ENCODE measurements around the gene MST1R. TPM values are rescaled to one million over a fixed set of nuclear protein-coding genes. Genes with fewer than 3 reads are reported as not detected.

MST1R gene
- total RNA-seq, 1 experiment from 2014 or later = 39.0 TPM

DNA sequence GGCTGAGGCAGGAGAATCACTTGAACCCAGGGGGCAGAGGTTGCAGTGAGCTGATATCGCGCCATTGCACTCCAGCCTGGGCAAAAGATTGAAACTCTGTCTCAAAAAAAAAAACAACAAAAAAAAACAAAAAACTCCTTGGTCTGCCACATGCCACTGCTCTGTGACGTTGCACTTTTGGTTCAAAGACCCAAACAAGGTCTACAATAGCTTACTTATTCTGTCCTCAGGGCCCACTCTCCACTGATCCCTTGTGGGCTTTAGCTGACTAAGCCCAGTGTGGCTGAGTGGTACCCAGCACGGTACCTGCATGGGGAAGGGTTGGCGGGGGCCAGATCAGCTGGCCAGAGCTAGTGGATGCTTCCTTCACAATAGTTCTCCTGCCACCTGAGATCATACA lies 24.1 kb upstream of the MST1R start:
- intact Hi-C loops (cut with micrococcal nuclease) = loop anchor here (2.0 kb wide), 1 partner anchor 21 kb away; no protein-coding TSS in a partner anchor
- BruUV-seq (replicated peaks) = no TSS peak
- H3K4me1 ChIP-seq (ENCODE audit: insufficient read depth, low read length) = peaks cover 40% of the 10 kb centered on the region
- TF ChIP-seq EZH2phosphoT487 (IDR thresholded peaks at IDR 0.05; ENCODE audit: borderline replicate concordance, low read length) (no peak), EZH2 (IDR thresholded peaks at IDR 0.05; ENCODE audit: low read length, unreplicated experiment) (no peak)
- TF ChIP-seq, protein P1, sequence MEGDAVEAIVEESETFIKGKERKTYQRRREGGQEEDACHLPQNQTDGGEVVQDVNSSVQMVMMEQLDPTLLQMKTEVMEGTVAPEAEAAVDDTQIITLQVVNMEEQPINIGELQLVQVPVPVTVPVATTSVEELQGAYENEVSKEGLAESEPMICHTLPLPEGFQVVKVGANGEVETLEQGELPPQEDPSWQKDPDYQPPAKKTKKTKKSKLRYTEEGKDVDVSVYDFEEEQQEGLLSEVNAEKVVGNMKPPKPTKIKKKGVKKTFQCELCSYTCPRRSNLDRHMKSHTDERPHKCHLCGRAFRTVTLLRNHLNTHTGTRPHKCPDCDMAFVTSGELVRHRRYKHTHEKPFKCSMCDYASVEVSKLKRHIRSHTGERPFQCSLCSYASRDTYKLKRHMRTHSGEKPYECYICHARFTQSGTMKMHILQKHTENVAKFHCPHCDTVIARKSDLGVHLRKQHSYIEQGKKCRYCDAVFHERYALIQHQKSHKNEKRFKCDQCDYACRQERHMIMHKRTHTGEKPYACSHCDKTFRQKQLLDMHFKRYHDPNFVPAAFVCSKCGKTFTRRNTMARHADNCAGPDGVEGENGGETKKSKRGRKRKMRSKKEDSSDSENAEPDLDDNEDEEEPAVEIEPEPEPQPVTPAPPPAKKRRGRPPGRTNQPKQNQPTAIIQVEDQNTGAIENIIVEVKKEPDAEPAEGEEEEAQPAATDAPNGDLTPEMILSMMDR (conservative IDR thresholded peaks at IDR 0.05; ENCODE audit: low read depth, low read length) = no peak
- no peaks in the 10 kb centered on the region for H3K9me2 ChIP-seq (replicated peaks; ENCODE audit: low read length)
- H3K9me3 ChIP-seq (ENCODE audit: low read length) = no peaks in the 10 kb centered on the region
- no peaks in the 10 kb centered on the region for H3K27me3 ChIP-seq (ENCODE audit: low read length)
- no peaks in the 10 kb centered on the region for H3K36me3 ChIP-seq (ENCODE audit: low read depth, low read length)
- no peaks in the 10 kb centered on the region for H3F3A ChIP-seq (ENCODE audit: low read length, unreplicated experiment)
- H4K20me1 ChIP-seq (ENCODE audit: low read length) = no peaks in the 10 kb centered on the region
- DNase-seq (no peak), ATAC-seq (no peak)
- H3K79me2 ChIP-seq (ENCODE audit: low read length) = peaks cover 43% of the 10 kb centered on the region
- H3K4me2 ChIP-seq (ENCODE audit: low read length) = peak overlapping the region; percentile 93; the same call in 1 of the 2 replicates
- ChIA-PET POLR2A (ENCODE audit: unreplicated experiment) (no interaction called here), CTCF (interaction anchor here (0.6 kb wide), 1 partner anchor 125 kb away, joined by 9 read pairs; no protein-coding TSS in a partner anchor)
- H2AFZ ChIP-seq (ENCODE audit: low read length) = no peak overlapping the region
- no peak overlapping the region; the same call in 1 of the 2 replicates for H3K4me3 ChIP-seq (ENCODE audit: low read length)
- no peak overlapping the region for H3K27ac ChIP-seq (ENCODE audit: low read length)
- H3K9ac ChIP-seq (ENCODE audit: low read length) = no peak overlapping the region

DNA sequence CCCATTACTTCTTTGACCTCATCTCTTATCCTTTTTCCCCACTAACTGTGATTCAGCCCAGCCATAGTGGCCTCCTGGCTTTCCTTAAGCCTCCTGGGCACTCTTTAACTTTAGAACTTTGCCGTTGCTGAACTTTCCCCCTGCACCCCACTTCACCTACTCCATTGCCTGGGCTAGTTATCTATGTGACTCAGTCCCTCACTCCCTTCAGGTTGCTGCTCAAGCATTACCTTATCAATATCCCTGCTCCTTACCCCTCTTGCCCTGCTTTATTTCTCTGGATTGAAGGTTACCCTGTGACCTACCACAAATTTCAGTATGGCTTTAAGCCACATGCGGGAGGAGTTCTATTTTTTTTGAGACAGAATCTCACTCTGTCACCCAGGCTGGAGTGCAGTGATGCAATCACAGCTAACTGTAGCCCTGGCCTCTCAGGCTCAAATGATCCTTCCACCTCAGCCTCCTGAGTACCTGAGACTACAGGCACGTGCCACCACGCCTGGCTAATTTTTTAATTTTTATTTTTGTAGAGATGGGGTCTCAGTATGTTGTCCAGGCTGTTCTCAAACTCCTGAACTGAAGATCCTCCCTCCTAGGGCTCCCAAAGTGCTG lies 22.6 kb upstream of the MST1R start:
- H3K27ac ChIP-seq (ENCODE audit: low read length) = no peak overlapping the region
- H3K9ac ChIP-seq (ENCODE audit: low read length) = no peak overlapping the region
- no peaks in the 10 kb centered on the region for H3K9me3 ChIP-seq (ENCODE audit: low read length)
- no peaks in the 10 kb centered on the region for H4K20me1 ChIP-seq (ENCODE audit: low read length)
- intact Hi-C loops (cut with micrococcal nuclease) = no loop called here
- H3F3A ChIP-seq (ENCODE audit: low read length, unreplicated experiment) = no peaks in the 10 kb centered on the region
- peaks cover 43% of the 10 kb centered on the region for H3K79me2 ChIP-seq (ENCODE audit: low read length)
- CTCF ChIA-PET = no interaction called here
- H2AFZ ChIP-seq (ENCODE audit: low read length) = no peak overlapping the region
- peaks cover 40% of the 10 kb centered on the region for H3K4me1 ChIP-seq (ENCODE audit: insufficient read depth, low read length)
- ATAC-seq (no peak), DNase-seq (no peak)
- H3K9me2 ChIP-seq (replicated peaks; ENCODE audit: low read length) = no peaks in the 10 kb centered on the region
- POLR2A ChIA-PET (ENCODE audit: unreplicated experiment) = no interaction called here
- no peak overlapping the region for H3K4me2 ChIP-seq (ENCODE audit: low read length)
- no peaks in the 10 kb centered on the region for H3K36me3 ChIP-seq (ENCODE audit: low read depth, low read length)
- no peak overlapping the region for H3K4me3 ChIP-seq (ENCODE audit: low read length)
- no peaks in the 10 kb centered on the region for H3K27me3 ChIP-seq (ENCODE audit: low read length)
- TF ChIP-seq EZH2 (IDR thresholded peaks at IDR 0.05; ENCODE audit: low read length, unreplicated experiment) = no peak
- TF ChIP-seq EZH2phosphoT487 (IDR thresholded peaks at IDR 0.05; ENCODE audit: borderline replicate concordance, low read length) = no peak
- TF ChIP-seq, protein P1 (conservative IDR thresholded peaks at IDR 0.05; ENCODE audit: low read depth, low read length) = no peak
- no TSS peak for BruUV-seq (replicated peaks)

DNA sequence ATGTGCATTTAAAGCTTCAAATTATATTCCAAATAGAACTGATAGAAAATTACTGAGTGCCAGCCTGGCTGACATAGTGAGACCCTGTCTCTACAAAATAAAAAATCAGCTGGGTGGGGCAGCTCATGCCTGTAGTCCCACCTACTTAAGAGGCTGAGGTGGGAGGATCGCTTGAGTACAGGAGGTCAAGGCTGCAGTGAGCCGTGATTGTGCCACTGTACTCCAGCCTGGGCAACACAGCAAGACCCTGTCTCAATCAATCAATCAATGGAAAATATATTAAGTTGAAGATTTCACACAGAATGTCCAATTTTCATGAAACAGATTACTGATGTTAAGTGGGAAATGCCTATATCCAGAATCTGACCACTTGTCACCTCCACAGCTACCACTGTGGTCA lies 21.8 kb upstream of the MST1R start:
- H3K79me2 ChIP-seq (ENCODE audit: low read length) = peaks cover 43% of the 10 kb centered on the region
- CTCF ChIA-PET = no interaction called here
- no peak overlapping the region for H3K4me2 ChIP-seq (ENCODE audit: low read length)
- H2AFZ ChIP-seq (ENCODE audit: low read length) = no peak overlapping the region
- no peak overlapping the region for H3K9ac ChIP-seq (ENCODE audit: low read length)
- no peaks in the 10 kb centered on the region for H3K9me2 ChIP-seq (replicated peaks; ENCODE audit: low read length)
- H3K4me1 ChIP-seq (ENCODE audit: insufficient read depth, low read length) = peaks cover 33% of the 10 kb centered on the region
- no peak for ATAC-seq
- intact Hi-C loops (cut with micrococcal nuclease) = no loop called here
- H3K4me3 ChIP-seq (ENCODE audit: low read length) = no peak overlapping the region
- TF ChIP-seq, protein P1 (conservative IDR thresholded peaks at IDR 0.05; ENCODE audit: low read depth, low read length) = no peak
- TF ChIP-seq EZH2phosphoT487 (IDR thresholded peaks at IDR 0.05; ENCODE audit: borderline replicate concordance, low read length) = no peak
- TF ChIP-seq EZH2 (IDR thresholded peaks at IDR 0.05; ENCODE audit: low read length, unreplicated experiment) = no peak
- POLR2A ChIA-PET (ENCODE audit: unreplicated experiment) = interaction anchor here (0.8 kb wide), 1 partner anchor 70 kb away, joined by 3 read pairs; no protein-coding TSS in a partner anchor
- no peaks in the 10 kb centered on the region for H3F3A ChIP-seq (ENCODE audit: low read length, unreplicated experiment)
- H3K36me3 ChIP-seq (ENCODE audit: low read depth, low read length) = no peaks in the 10 kb centered on the region
- H4K20me1 ChIP-seq (ENCODE audit: low read length) = no peaks in the 10 kb centered on the region
- no peak overlapping the region for H3K27ac ChIP-seq (ENCODE audit: low read length)
- BruUV-seq (replicated peaks) = no TSS peak
- H3K27me3 ChIP-seq (ENCODE audit: low read length) = no peaks in the 10 kb centered on the region
- no peaks in the 10 kb centered on the region for H3K9me3 ChIP-seq (ENCODE audit: low read length)
- no peak for DNase-seq

Measured in PC-3 (cell line).